MM.1S (cell line): ENCODE measurements around the gene C11orf54.

ENCODE experiments used
- DNase-seq: peaks from one replicate; pipeline ENCODE4 v3.0.0-alpha.2; 2015
- H2AFZ ChIP-seq: fragments of 300-600 bp; sonication (generic); 2 replicates; pipeline ENCODE4 v1.6.0; 2016; ENCODE audit warnings: antibody characterized with exemption, low read length
- H3F3A ChIP-seq: fragments of 300-600 bp; sonication (generic); 2 replicates; pipeline ENCODE4 v1.6.1; 2016; ENCODE audit warnings: mild to moderate bottlenecking, antibody characterized with exemption, low read length, moderate library complexity, mixed read lengths; ENCODE audit not compliant: insufficient read depth
- H3K27ac ChIP-seq: fragments of 300-600 bp; sonication (generic); 2 replicates; pipeline ENCODE4 v1.5.1; 2016; ENCODE audit warnings: mild to moderate bottlenecking, low read length
- H3K27me3 ChIP-seq: fragments of 300-600 bp; sonication (generic); replicated peaks from 2 replicates; pipeline ENCODE4 v1.6.0; 2016; ENCODE audit warnings: low read length; ENCODE audit not compliant: insufficient read depth
- H3K36me3 ChIP-seq: fragments of 300-600 bp; sonication (generic); replicated peaks from 2 replicates; pipeline ENCODE4 v1.6.1; 2016; ENCODE audit warnings: mild to moderate bottlenecking, low read length, mixed read lengths; ENCODE audit not compliant: insufficient read depth
- H3K4me1 ChIP-seq: fragments of 300-600 bp; sonication (generic); 2 replicates; pipeline ENCODE4 v1.6.1; 2016; ENCODE audit warnings: low read length, mixed read lengths
- H3K4me2 ChIP-seq: fragments of 300-600 bp; sonication (generic); 2 replicates; pipeline ENCODE4 v1.6.0; 2016; ENCODE audit warnings: low read depth, low read length
- H3K4me3 ChIP-seq: fragments of 300-600 bp; sonication (generic); 2 replicates; pipeline ENCODE4 v1.5.1; 2016; ENCODE audit warnings: low read length, mixed read lengths
- H3K79me2 ChIP-seq: fragments of 300-600 bp; sonication (generic); 2 replicates; pipeline ENCODE4 v1.6.1; 2016; ENCODE audit warnings: mixed run types, low read length, mixed read lengths
- H3K9ac ChIP-seq: fragments of 300-600 bp; sonication (generic); 2 replicates; pipeline ENCODE4 v1.6.1; 2016; ENCODE audit warnings: low read length, mixed read lengths
- H3K9me2 ChIP-seq: fragments of 300-600 bp; sonication (generic); replicated peaks from 2 replicates; pipeline ENCODE4 v1.6.1; 2016; ENCODE audit warnings: mild to moderate bottlenecking, low read length, mixed read lengths; ENCODE audit not compliant: insufficient read depth
- H3K9me3 ChIP-seq: fragments of 300-600 bp; sonication (generic); replicated peaks from 2 replicates; pipeline ENCODE4 v1.6.1; 2016; ENCODE audit warnings: mild to moderate bottlenecking, low read length, mixed read lengths; ENCODE audit not compliant: insufficient read depth
- H4K20me1 ChIP-seq: fragments of 300-600 bp; sonication (generic); 2 replicates; pipeline ENCODE4 v1.6.1; 2016; ENCODE audit warnings: mild to moderate bottlenecking, low read length, moderate library complexity, mixed read lengths; ENCODE audit not compliant: insufficient read depth
- CTCF ChIP-seq: fragments of 300-600 bp; sonication (generic); IDR thresholded peaks from 2 replicates; pipeline ENCODE4 v1.5.1; 2016; ENCODE audit warnings: antibody characterized with exemption, low read length, mixed read lengths
- EZH2 ChIP-seq: fragments of 300-600 bp; sonication (generic); optimal IDR thresholded peaks from 2 replicates; pipeline ENCODE3; 2017; ENCODE audit warnings: low read depth, mild to moderate bottlenecking, antibody characterized with exemption, low read length, mixed read lengths
- EZH2phosphoT487 ChIP-seq: fragments of 300-600 bp; sonication (generic); IDR thresholded peaks from 2 replicates; pipeline ENCODE4 v1.6.1; 2018; ENCODE audit warnings: antibody characterized with exemption, low read length

C11orf54 gene

GRCh38 chr11:93784935-93785360 is 43.5 kb downstream of the C11orf54 start:
- H3F3A ChIP-seq, result peaks cover 11% of the 10 kb centered on the region; the same call in 1 of the 2 replicates
- peaks cover 62% of the 10 kb centered on the region for H3K79me2 ChIP-seq
- H3K27me3 ChIP-seq, result no peaks in the 10 kb centered on the region
- peak overlapping the region; percentile 100 for H3K9ac ChIP-seq
- H4K20me1 ChIP-seq, result peaks cover 5% of the 10 kb centered on the region; the same call in 1 of the 2 replicates
- H3K36me3 ChIP-seq, result peaks cover 4% of the 10 kb centered on the region; the same call in 1 of the 2 replicates
- TF ChIP-seq CTCF, result no peak
- TF ChIP-seq EZH2phosphoT487, result no peak
- TF ChIP-seq EZH2, result no peak
- DNase-seq, result no peak
- no peaks in the 10 kb centered on the region for H3K9me2 ChIP-seq
- no peaks in the 10 kb centered on the region for H3K9me3 ChIP-seq
- H2AFZ ChIP-seq, result peak overlapping the region; percentile 97
- H3K27ac ChIP-seq, result peak overlapping the region; percentile 96
- H3K4me2 ChIP-seq, result peak overlapping the region; percentile 82
- H3K4me3 ChIP-seq, result peak overlapping the region; percentile 100
- H3K4me1 ChIP-seq, result peaks cover 10% of the 10 kb centered on the region

- peaks cover 13% of the 10 kb centered on the region for H3K36me3 ChIP-seq
Measured at GRCh38 chr11:93791493-93791892, 50.0 kb downstream of the C11orf54 start.

GRCh38 chr11:93796441-93797231 is 55.2 kb downstream of the C11orf54 start:
- H4K20me1 ChIP-seq, result no peaks in the 10 kb centered on the region; the same call in 1 of the 2 replicates
- H3K79me2 ChIP-seq, result peaks cover 20% of the 10 kb centered on the region
- no peak overlapping the region for H3K9ac ChIP-seq
- H3K9me2 ChIP-seq, result no peaks in the 10 kb centered on the region
- no peaks in the 10 kb centered on the region for H3K4me1 ChIP-seq
- H3K27me3 ChIP-seq, result no peaks in the 10 kb centered on the region
- H3F3A ChIP-seq, result no peaks in the 10 kb centered on the region
- no peak for TF ChIP-seq CTCF
- no peak for TF ChIP-seq EZH2phosphoT487
- TF ChIP-seq EZH2, result no peak
- no peak overlapping the region for H3K27ac ChIP-seq
- no peak for DNase-seq
- no peak overlapping the region for H3K4me2 ChIP-seq
- H3K36me3 ChIP-seq, result peaks cover 15% of the 10 kb centered on the region
- no peak overlapping the region for H2AFZ ChIP-seq
- no peak overlapping the region for H3K4me3 ChIP-seq
- H3K9me3 ChIP-seq, result no peaks in the 10 kb centered on the region

More at GRCh38 chr11:93791493-93791892, 50.0 kb downstream of the C11orf54 start:
- H3K4me3 ChIP-seq, result no peak overlapping the region
- no peak overlapping the region for H3K27ac ChIP-seq
- no peak overlapping the region for H3K4me2 ChIP-seq
- no peak overlapping the region for H2AFZ ChIP-seq
- no peak for TF ChIP-seq EZH2phosphoT487
- H3K9ac ChIP-seq, result no peak overlapping the region
- H3K9me3 ChIP-seq, result no peaks in the 10 kb centered on the region
- DNase-seq, result no peak
- H3K27me3 ChIP-seq, result no peaks in the 10 kb centered on the region
- peaks cover 47% of the 10 kb centered on the region for H3K79me2 ChIP-seq
- H3F3A ChIP-seq, result no peaks in the 10 kb centered on the region
- no peaks in the 10 kb centered on the region for H3K9me2 ChIP-seq
- 0 out of 2 replicates have a peak, but pooled peaks cover 3% of the 10 kb centered on the region for H3K4me1 ChIP-seq
- no peaks in the 10 kb centered on the region for H4K20me1 ChIP-seq

- no peak for DNase-seq
- no peaks in the 10 kb centered on the region for H3K9me2 ChIP-seq
- H3K4me1 ChIP-seq, result no peaks in the 10 kb centered on the region
- H3F3A ChIP-seq, result no peaks in the 10 kb centered on the region
- no peaks in the 10 kb centered on the region for H3K9me3 ChIP-seq
- no peaks in the 10 kb centered on the region for H3K27me3 ChIP-seq
- no peak overlapping the region for H3K27ac ChIP-seq
- no peak overlapping the region for H3K4me2 ChIP-seq
- no peak overlapping the region for H3K9ac ChIP-seq
- no peak for TF ChIP-seq EZH2
- TF ChIP-seq CTCF, result no peak
- TF ChIP-seq EZH2phosphoT487, result no peak
- H3K79me2 ChIP-seq, result peaks cover 20% of the 10 kb centered on the region
- H4K20me1 ChIP-seq, result no peaks in the 10 kb centered on the region; the same call in 1 of the 2 replicates
- H3K4me3 ChIP-seq, result no peak overlapping the region
- peaks cover 8% of the 10 kb centered on the region; the same call in 1 of the 2 replicates for H3K36me3 ChIP-seq
- H2AFZ ChIP-seq, result no peak overlapping the region
Measured at GRCh38 chr11:93801366-93801765, 59.9 kb downstream of the C11orf54 start.
